H1 (cell line): ENCODE results near the gene ATPAF2. TPM values are rescaled to one million over a fixed set of nuclear protein-coding genes. Genes with fewer than 3 reads are reported as not detected.

Experiments
- ASH2L ChIP-seq: fragments of 200-600, 300-600 bp; sonication (generic); IDR thresholded peaks from one replicate; pipeline ENCODE4 v1.7.1; 2017; ENCODE audit warnings: low read length
- CBX8 ChIP-seq: fragments of 300-800, 300-1000 bp; sonication (generic); IDR thresholded peaks from 2 replicates; pipeline ENCODE4 v1.7.1; 2016; ENCODE audit warnings: low read depth, low read length, borderline replicate concordance
- CHD2 ChIP-seq: IDR thresholded peaks from 2 replicates; pipeline ENCODE4 v1.6.1; 2012; ENCODE audit warnings: low read length, improper control_type of control experiment
- CHD7 ChIP-seq: fragments of 300-600 bp; sonication (generic); IDR thresholded peaks from 2 replicates; pipeline ENCODE4 v1.7.1; 2012; ENCODE audit warnings: low read length, moderate library complexity, mild to moderate bottlenecking, inconsistent platforms; ENCODE audit not compliant: insufficient replicate concordance
- NANOG ChIP-seq: IDR thresholded peaks from 2 replicates; pipeline ENCODE4 v1.6.1; 2011; ENCODE audit warnings: low read length, low read depth, mild to moderate bottlenecking, inconsistent platforms; ENCODE audit not compliant: insufficient read depth, poor library complexity, severe bottlenecking
- PHF8 ChIP-seq: fragments of 200-600 bp; sonication (generic); conservative IDR thresholded peaks from 2 replicates; pipeline ENCODE4 v1.7.1; 2012; ENCODE audit warnings: low read depth, mild to moderate bottlenecking, inconsistent platforms, low read length, moderate library complexity
- RNF2 ChIP-seq: fragments of 200-900, 300-1000 bp; sonication (generic); IDR thresholded peaks from 2 replicates; pipeline ENCODE4 v1.7.1; 2016; ENCODE audit warnings: borderline replicate concordance, low read depth, mild to moderate bottlenecking, antibody characterized with exemption, low read length; ENCODE audit not compliant: poor library complexity, severe bottlenecking; ENCODE audit errors: missing control alignments
- RXRA ChIP-seq: IDR thresholded peaks from 2 replicates; pipeline ENCODE4 v1.6.1; 2011; ENCODE audit warnings: low read depth, mild to moderate bottlenecking, low read length, moderate library complexity; ENCODE audit not compliant: insufficient read depth
- SIRT6 ChIP-seq: IDR thresholded peaks from one replicate; pipeline ENCODE4 v1.7.1; 2012; ENCODE audit warnings: low read length, inconsistent platforms
- SP4 ChIP-seq: IDR thresholded peaks from 2 replicates; pipeline ENCODE4 v1.6.1; 2012; ENCODE audit warnings: low read length, inconsistent platforms
- polyA plus RNA-seq, 7 experiments: library from polyadenylated mRNA; depleted of rRNA in 3 of 7; stranded (reverse) in 5 of 7; unstranded in 2 of 7; fragments of >200 nt in 5 of 7; fragments of 200-250 nt in 2 of 7; gene quantifications; 1 replicate in 5 of 7; 2 replicates in 1 of 7; 4 replicates in 1 of 7; pipeline versions ENCODE4 v1.2.1 to v1.2.3, GENCODE V29; 2011 to 2013; ENCODE audit warnings: missing spikeins in 2 of 7, mixed read lengths in 2 of 7
- total RNA-seq: library from RNA; stranded (reverse); fragmentation: NEBNext Ultra II Directional; extraction: Animal tissue kit (Norgen Biotek cat#: 25700); gene quantifications from 2 replicates; pipeline ENCODE4 v1.2.1, GENCODE V29; 2021

ATPAF2 gene
- total and polyA plus RNA-seq, 2 of the 8 experiments (the other 6 are each of a cell fraction or from before 2014, with no cell fraction given), result 19.6 to 22.9 TPM

- TF ChIP-seq CHD7 (no peak), NANOG (no peak), PHF8 (0 out of 2 replicates have a peak, but pooled peaks have one; percentile 19), RXRA (no peak), SIRT6 (no peak), ASH2L (no peak), CHD2 (peak; percentile 97), CBX8 (no peak), SP4 (peak; percentile 98), RNF2 (no peak)
These were observed 66.6 kb downstream of the ATPAF2 start, which contains the start of the genes DRC3 and TOM1L2 (continued) for GRCh38 chr17:17972126-17972951.
